ENCODE measurements around the gene PREP.
"Not testable (repeated sequence)": the region's sequence is repeated elsewhere in the genome, so short reads cannot be mapped to it uniquely, and the experiment has no call there.

PREP gene

GRCh38 chr6:105344881-105345370 lies 58.0 kb downstream of the PREP start:
- no peak for DNase-seq (ENCODE audit: low read depth)

GRCh38 chr6:105338350-105338983 lies 64.4 kb downstream of the PREP start:
- not testable (repeated sequence) for DNase-seq (ENCODE audit: low read depth)

GRCh38 chr6:105336986-105337385 lies 65.9 kb downstream of the PREP start:
- DNase-seq (ENCODE audit: low read depth), result no peak

- DNase-seq (ENCODE audit: low read depth), result no peak
These were observed 70.3 kb downstream of the PREP start for GRCh38 chr6:105332576-105332975.

- DNase-seq (ENCODE audit: low read depth), result no peak
These were observed 71.0 kb downstream of the PREP start for GRCh38 chr6:105331927-105332326.

GRCh38 chr6:105330913-105331312 lies 72.0 kb downstream of the PREP start:
- DNase-seq (ENCODE audit: low read depth), result no peak

- no peak for DNase-seq (ENCODE audit: low read depth)
These were observed 72.5 kb downstream of the PREP start for GRCh38 chr6:105330364-105330763.

GRCh38 chr6:105326833-105327770 lies 75.8 kb downstream of the PREP start:
- no peak for DNase-seq (ENCODE audit: low read depth)

GRCh38 chr6:105326216-105326615 lies 76.7 kb downstream of the PREP start:
- DNase-seq (ENCODE audit: low read depth), result no peak

- no peak for DNase-seq (ENCODE audit: low read depth)
These were observed 78.4 kb downstream of the PREP start for GRCh38 chr6:105324386-105324950.

- no peak for DNase-seq (ENCODE audit: low read depth)
These were observed 80.2 kb downstream of the PREP start for GRCh38 chr6:105322499-105323225.

GRCh38 chr6:105321728-105322127 lies 81.2 kb downstream of the PREP start:
- DNase-seq (ENCODE audit: low read depth), result no peak

- DNase-seq (ENCODE audit: low read depth), result no peak
These were observed 81.7 kb downstream of the PREP start for GRCh38 chr6:105321207-105321606.

- DNase-seq (ENCODE audit: low read depth), result no peak
These were observed 82.1 kb downstream of the PREP start for GRCh38 chr6:105320765-105321164.

- DNase-seq (ENCODE audit: low read depth), result no peak
These were observed 82.6 kb downstream of the PREP start for GRCh38 chr6:105320271-105320670.

GRCh38 chr6:105319331-105319730 lies 83.6 kb downstream of the PREP start:
- no peak for DNase-seq (ENCODE audit: low read depth)

GRCh38 chr6:105318660-105319059 lies 84.2 kb downstream of the PREP start:
- no peak for DNase-seq (ENCODE audit: low read depth)

- DNase-seq (ENCODE audit: low read depth), result no peak
These were observed 85.0 kb downstream of the PREP start for GRCh38 chr6:105317607-105318533.

- no peak for DNase-seq (ENCODE audit: low read depth)
These were observed 89.7 kb downstream of the PREP start for GRCh38 chr6:105313211-105313610.

GRCh38 chr6:105310947-105311346 lies 91.9 kb downstream of the PREP start:
- no peak for DNase-seq (ENCODE audit: low read depth)

GRCh38 chr6:105310371-105310770 lies 92.5 kb downstream of the PREP start:
- DNase-seq (ENCODE audit: low read depth), result no peak

Measured in T follicular helper cell (primary cell).